Measurements from ENCODE around the gene CDA.

The CDA gene

GRCh38 chr1:20588634-20589225 is at the start of gene CDA:
Gene CDA, plus strand, starts transcription at chr1:20589097. Its CDS starts 33 bp downstream, at chr1:20589130.
- no peak for DNase-seq (ENCODE audit: low read depth in 4 of 4, low spot score in 1 of 4)

- DNase-seq (ENCODE audit: low read depth in 4 of 4, low spot score in 1 of 4), result no peak
Observed at GRCh38 chr1:20540281-20540680, 48.6 kb upstream of the CDA start.

DNA sequence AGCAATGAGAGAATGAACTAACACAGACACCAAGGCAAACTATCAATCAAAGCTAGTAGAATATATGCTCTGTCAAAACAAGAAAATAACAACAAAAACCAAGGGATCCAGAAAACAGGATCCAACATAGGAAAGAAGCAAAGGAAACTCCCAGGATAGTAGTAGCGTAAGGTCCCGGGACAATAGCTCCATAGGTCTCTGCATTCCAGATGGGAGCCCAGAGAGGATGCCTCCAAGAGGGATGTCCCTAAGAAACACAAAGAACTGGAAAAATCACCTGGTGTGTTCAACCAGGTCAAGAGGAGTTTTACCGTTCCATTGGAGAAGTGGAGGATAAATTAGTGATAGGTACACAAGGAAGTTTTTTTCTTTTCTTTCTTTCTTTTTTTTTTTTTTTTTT is 42.3 kb upstream of the CDA start:
- DNase-seq (ENCODE audit: low read depth in 4 of 4, low spot score in 1 of 4), result no peak

DNA sequence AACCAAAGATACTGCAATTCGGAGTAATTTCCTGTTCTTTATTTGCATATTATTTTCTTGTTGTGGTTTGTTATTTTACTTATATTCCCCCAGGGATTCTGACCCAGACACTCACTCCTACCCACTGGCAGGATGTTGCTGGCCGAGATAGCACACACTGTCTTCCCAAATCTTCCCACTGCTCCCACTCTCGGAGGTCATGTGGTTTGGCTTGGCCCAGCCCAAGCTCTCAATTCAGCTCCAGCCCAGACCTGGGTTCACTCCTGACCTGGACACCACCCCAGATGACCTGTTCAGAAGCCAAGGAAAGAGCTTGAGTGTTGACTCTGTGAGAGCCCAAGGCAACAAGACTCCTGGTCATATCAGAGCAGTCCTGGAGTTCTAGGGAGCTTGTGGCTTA is 37.7 kb upstream of the CDA start:
- no peak for DNase-seq (ENCODE audit: low read depth in 4 of 4, low spot score in 1 of 4)

- DNase-seq (ENCODE audit: low read depth in 4 of 4, low spot score in 1 of 4), result no peak
Observed at GRCh38 chr1:20551945-20552727, 36.8 kb upstream of the CDA start, which contains the start of gene FAM43B. Gene FAM43B, plus strand, starts transcription at chr1:20552573. Its CDS starts 401 bp downstream, at chr1:20552974.

DNA sequence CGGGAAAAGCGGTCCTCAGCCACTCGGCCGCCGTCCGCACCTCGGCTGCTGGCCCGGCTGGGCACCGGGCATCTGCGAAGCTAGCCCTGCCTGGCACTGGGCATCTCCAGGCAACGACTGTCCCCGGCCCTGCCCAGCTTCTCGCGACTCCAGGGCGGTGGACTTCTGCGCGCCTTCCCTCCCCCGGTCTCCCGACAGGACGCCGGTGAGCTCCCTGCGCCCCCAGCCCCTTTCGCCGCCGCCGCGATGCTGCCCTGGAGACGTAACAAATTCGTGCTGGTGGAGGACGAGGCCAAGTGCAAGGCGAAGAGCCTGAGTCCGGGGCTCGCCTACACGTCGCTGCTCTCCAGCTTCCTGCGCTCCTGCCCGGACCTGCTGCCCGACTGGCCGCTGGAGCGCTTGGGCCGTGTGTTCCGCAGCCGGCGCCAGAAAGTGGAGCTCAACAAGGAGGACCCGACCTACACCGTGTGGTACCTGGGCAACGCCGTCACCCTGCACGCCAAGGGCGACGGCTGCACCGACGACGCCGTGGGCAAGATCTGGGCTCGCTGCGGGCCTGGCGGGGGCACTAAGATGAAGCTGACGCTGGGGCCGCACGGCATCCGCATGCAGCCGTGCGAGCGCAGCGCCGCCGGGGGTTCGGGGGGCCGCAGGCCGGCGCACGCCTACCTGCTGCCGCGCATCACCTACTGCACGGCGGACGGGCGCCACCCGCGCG is 36.0 kb upstream of the CDA start:
- no peak for DNase-seq (ENCODE audit: low read depth in 4 of 4, low spot score in 1 of 4)

DNA sequence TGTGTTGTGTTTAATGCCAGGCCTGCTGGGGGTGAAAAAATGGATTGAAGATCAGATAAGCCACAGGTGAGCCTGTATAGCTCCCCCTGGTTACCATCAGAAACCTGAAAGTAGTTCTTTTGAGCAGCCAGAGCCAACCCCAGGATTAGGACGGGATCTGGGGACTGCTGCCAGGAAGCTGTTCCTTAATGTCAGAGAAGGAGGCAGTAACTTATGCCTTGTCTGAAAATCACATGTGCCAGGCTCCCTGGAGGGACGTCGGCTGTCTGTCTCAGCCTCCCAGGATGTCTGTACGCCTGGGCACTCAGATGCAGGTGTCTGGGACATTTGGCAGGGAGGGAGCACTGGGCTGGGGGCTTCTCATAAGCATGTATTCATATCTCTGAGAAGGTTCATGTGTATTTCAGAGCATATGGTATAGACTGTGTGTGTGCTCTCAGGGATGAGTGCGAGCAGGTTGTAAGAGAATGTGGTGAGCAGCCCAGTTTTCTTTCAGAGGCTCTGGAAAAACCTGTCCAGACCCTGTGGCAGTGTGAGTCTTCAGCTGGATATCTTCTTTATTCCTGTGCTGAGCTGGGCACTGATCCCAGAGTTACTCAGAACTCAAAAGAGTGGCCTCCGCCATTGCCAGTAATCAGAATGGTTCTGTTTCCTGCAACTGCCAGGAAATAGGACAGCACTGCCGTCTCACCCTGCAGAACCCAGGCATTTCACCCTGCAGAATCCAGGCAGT is 33.7 kb upstream of the CDA start:
- no peak for DNase-seq (ENCODE audit: low read depth in 4 of 4, low spot score in 1 of 4)

- DNase-seq (ENCODE audit: low read depth in 4 of 4, low spot score in 1 of 4), result no peak
Observed at GRCh38 chr1:20555758-20556120, 33.2 kb upstream of the CDA start.

GRCh38 chr1:20558191-20558590 is 30.7 kb upstream of the CDA start:
- no peak for DNase-seq (ENCODE audit: low read depth in 4 of 4, low spot score in 1 of 4)

DNA sequence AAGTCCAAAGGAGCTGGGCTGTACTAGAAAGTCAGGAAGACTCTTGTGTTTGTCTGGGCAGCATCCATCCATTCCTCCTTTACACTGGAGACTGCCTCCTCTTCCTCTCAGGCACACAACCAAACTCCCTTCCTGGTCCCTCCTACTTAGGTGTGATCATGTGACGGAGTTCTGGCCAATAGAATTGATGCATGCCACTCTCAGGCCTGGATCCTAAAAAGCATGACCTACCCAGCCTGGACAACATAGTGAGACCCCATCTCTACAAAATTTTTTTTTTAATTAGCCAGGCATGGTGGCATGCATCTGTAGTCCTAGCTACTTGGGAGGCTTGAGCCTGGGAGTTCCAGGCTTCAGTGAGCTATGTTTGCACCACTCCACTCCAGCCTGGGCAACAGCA is 27.9 kb upstream of the CDA start:
- no peak for DNase-seq (ENCODE audit: low read depth in 4 of 4, low spot score in 1 of 4)

DNA sequence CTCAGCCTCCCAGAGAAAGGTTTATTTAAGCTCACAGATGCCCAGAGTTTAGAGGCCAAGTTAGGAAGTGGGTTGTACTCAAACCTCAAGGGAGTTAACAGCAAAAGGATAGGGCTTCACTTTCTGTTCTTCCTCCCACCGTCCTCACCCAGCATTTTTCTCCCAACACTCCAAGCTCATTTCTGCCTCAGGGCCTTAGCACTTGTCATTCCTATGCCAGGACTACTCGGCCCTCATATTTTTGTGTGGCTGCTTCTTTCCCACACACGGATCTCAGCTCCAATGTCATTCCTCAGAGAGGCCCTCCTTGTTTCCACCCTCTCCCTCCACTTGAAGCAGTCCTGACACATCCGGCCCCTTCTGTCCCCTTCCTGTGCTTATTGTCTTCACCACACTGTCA is 23.7 kb upstream of the CDA start:
- DNase-seq (ENCODE audit: low read depth in 4 of 4, low spot score in 1 of 4), result no peak

- no peak for DNase-seq (ENCODE audit: low read depth in 4 of 4, low spot score in 1 of 4)
Observed at GRCh38 chr1:20569523-20570098, 19.3 kb upstream of the CDA start.

DNA sequence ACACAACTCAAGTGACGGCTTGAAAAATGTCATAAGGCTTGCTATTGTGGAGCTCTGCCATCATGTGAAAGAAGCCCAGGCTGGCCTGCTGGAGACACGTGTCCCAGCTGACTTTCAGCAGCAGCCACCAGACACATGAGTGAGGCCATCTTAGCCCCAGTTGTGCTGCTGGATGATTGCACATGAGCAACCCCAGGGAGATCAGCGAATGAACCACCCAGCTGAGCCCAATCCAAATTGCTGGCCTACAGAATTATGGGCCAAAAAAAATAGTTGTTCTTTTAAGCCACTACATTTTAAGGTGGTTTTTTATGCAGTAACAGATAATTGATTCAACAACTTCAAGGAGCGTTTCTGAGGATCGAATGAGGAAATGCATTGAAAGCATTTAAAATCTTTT is 17.5 kb upstream of the CDA start:
- DNase-seq (ENCODE audit: low read depth in 4 of 4, low spot score in 1 of 4), result no peak

DNA sequence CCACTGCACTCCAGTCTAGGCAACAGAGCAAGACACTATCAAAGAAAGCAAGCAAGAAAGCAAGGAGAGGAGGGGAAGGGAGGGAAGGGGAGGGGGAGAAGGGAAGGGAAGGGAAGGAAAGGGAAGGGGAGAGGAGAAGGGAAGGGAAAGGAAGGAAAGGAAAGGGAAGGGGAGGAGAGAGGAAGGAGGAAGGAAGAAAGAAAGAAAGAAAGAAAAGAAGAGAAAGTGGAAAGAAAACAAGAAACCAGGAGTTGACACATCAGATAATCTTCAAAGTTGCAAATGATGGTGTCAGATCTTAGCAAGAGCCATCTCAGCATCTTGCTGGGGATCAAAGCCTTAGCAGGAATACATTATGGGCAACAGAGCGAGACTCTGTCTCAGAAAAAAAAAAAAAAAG is 14.9 kb upstream of the CDA start:
- no peak for DNase-seq (ENCODE audit: low read depth in 4 of 4, low spot score in 1 of 4)

- peak; percentile 6 to 69 (median 44) for DNase-seq (ENCODE audit: low read depth in 4 of 4, low spot score in 1 of 4)
Observed at GRCh38 chr1:20574686-20575540, 14.0 kb upstream of the CDA start.

DNA sequence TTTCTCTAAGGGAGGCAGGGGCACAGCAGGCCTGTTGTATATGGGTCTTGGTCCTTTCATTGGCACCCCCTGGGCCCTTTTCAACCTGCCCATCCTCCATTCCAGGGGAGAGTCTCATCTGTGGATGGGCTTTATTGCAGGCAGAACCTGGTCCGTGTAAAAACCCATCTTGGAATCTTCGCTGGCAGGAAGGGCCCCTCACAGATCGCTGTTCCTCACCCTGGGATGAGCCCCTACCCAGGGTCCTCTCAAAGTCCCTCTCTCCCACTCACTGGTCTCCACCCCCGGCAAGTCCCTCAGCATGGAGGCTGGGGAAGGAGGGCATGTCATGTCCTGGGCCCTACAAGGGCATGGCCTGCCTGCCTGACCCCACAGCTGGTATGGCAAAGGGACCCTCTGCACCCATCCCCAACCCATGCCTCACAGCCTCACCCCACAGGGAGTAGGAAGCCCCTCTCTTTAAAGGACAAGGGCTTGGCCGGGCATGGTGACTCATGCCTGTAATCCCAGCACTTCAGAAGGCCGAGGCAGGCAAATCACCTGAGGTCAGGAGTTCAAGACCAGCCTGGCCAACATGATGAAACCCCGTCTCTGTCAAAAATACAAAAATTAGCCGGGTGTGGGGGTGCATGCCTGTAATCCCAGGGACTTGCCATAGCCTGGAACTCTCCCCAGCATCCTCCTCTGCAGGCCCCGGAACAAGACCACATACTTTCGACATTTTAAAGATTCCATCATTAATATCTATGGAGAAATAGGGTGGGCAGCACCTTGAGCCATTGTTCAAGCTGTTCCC is 13.2 kb upstream of the CDA start:
- no peak for DNase-seq (ENCODE audit: low read depth in 4 of 4, low spot score in 1 of 4)

DNA sequence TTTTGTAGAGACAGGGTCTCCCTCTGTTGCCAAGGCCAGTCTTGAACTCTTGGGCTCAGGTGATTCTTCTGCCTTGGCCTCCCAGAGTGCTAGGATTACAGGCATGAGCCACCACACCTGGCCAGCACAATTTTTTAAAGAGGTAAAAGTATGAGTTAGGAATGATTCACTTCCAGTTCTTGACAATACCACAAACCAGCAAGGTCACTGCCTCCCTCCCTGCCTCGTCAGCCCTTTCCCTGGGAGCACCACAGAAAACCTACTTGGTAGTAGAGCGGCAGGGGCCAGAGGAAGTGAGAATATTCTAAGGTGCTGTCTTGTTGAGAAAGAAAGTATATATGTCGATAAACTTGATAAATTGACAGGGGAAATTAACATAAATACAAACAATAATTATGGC is 10.8 kb upstream of the CDA start:
- DNase-seq (ENCODE audit: low read depth in 4 of 4, low spot score in 1 of 4), result no peak

DNA sequence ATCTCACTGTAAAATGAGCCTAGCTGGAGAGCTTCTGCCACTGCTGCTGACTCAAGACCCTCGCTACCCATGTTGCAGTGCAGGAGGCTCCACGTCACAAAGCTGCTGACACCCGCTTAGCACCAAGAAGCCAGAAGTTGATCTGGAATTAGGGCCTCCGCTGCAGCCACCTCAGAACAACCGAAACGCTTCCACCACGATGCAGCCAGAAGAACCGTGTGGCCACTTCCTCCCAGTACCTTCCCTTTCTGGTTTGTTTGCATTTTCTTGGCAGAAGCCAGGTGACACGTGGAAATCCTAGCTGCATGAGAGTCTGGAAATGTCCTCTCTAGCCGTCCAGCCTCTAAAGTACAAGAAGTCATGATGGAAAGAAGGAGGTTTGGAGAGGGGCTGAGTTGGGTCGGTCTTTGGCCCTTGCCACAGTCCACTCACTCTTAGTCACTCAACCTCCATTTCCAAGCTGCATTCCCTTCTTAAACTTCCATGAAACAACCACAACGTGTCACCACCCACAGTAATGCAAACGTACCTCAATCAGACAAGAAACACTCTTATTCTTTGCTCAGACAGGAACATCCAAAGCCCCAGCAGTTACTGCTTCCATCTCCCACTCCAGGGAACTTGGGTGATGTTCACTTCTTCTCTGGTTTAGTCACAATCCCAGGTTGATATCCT is 10.0 kb upstream of the CDA start:
- no peak for DNase-seq (ENCODE audit: low read depth in 4 of 4, low spot score in 1 of 4)

- DNase-seq (ENCODE audit: low read depth in 4 of 4, low spot score in 1 of 4), result no peak
Observed at GRCh38 chr1:20584890-20585289, 4.0 kb upstream of the CDA start.

All from stimulated activated CD4-positive, alpha-beta T cell treated with anti-CD3 and anti-CD28 coated beads, Interleukin-1b, Interleukin-23, amount 100 ng/mL, for 24 hours (primary cell).